D721Med (cell line): Measurements from ENCODE around the gene KRTAP10-10.
"Not testable (repeated sequence)": the region's sequence is repeated elsewhere in the genome, so short reads cannot be mapped to it uniquely, and the experiment has no call there.

ENCODE experiments used
- DNase-seq: peaks from one replicate; pipeline ENCODE4 v3.0.0; 2011; ENCODE audit warnings: low spot score; ENCODE audit not compliant: insufficient read length
- FAIRE-seq: peaks from 2 replicates; lab custom pipeline; 2011; peaks lifted over from hg19 to GRCh38; lab: Jason Lieb, UNC
- CTCF ChIP-seq: IDR thresholded peaks from 2 replicates; pipeline ENCODE4 v1.5.1; 2012; ENCODE audit warnings: mild to moderate bottlenecking, control low read depth; ENCODE audit not compliant: insufficient read depth; ENCODE audit errors: missing control alignments

Gene KRTAP10-10

GRCh38 chr21:44637018-44637850 is at the start of gene KRTAP10-10:
KRTAP10-10 (plus strand) TSS chr21:44637356; CDS start chr21:44637418, 62 bp downstream.
- no peak for TF ChIP-seq CTCF
- no peak for FAIRE-seq
- DNase-seq, result no peak

- no peak for TF ChIP-seq CTCF
- DNase-seq, result no peak
- FAIRE-seq, result no peak
These were observed 48.1 kb upstream of the KRTAP10-10 start for GRCh38 chr21:44589094-44589493.

DNA sequence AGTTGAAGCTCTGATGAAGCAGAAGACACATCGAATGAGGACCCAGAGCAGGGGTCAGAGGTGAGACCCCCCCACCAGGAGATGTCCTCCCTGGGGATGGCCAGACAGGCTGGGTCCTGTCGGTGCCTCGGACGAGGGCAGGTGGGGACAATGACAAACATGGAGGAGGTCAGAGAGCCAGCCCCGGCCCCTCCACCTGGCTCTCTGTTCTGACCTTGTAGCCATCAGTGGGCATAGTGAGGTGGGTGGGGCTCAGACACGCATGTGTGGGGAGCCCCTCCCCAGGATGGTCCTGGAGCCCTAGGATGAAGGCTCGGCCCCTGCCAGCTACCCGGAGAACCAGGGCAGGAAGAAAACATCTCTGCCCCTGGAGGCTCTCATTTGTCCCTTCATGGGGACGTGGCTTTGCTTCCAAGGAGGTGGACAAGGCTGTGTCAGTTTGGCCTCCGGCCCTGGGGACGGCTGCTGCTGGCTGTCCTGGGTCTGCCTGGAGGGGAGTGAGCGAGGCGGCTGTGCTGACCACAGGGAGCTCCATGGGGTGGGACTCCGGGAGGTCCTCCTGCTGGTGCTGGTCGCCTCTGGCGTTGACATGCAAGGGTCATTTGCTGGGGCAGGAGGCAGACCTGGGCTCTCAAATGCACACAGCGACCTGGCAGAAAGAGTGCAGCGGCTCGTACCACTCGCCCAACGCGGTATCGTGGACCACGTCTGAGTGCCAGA is 47.4 kb upstream of the KRTAP10-10 start:
- no peak for TF ChIP-seq CTCF
- FAIRE-seq (no peak), DNase-seq (no peak)

- FAIRE-seq, result no peak
- no peak for DNase-seq
- no peak for TF ChIP-seq CTCF
These were observed 46.8 kb upstream of the KRTAP10-10 start for GRCh38 chr21:44590311-44590721.

GRCh38 chr21:44590897-44591800 is 46.0 kb upstream of the KRTAP10-10 start:
- DNase-seq, FAIRE-seq: not testable (repeated sequence)

DNA sequence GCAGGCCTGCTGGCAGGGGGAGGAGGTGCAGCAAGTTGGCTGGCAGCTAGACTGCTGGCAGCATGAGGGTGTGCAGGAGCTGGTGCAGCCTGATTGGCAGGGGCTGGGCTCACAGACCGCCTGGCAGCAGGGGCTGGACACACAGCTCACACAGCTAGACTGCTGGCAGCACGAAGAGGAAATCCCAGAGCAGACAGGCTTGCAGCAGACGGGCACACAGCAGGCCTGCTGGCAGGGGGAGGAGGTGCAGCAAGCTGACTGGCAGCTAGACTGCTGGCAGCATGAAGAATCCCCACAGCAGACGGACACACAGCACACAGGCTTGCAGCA is 45.4 kb upstream of the KRTAP10-10 start:
- DNase-seq, FAIRE-seq: not testable (repeated sequence)

DNA sequence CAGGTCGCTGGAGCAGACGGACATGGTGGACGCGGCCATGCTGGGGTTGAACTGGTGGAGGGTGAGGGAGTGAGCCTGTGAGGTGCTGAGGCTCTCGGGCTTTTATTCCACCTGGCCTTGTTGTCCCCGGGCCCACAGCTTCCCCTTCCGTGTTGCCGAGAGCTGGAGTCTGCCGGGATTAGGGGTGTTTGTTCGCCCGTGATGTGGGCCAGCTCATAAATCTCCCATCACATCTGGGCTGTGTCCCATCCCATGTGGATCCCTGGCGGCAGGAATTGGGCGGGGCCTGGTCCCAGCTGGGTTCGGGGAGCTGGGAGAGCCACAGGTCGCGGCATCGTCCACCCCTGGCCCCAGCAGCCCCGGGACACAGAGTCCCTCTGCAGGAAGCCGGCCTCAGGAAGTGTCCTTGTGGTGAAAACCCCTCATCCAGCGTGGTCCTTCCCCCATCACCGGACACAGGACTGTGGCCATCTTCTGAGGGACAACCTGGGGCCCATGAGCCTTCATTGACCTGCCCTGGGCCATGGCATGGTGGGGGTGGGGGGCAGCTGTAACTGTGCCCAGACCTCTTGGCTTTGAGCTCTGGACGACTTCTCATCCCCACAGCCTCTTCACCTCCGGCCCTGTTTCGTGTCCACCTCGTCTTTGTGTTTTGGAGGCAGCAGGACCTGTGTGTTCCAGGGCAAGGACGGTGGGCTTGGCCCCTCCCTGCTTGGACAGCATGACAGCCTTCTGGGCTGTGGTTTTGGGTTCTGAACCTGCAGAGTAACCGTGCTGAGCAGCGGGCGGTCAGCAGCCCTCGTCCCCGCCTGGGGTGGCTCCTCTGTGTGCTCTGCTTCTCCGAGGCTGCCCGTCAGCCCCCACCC is 44.5 kb upstream of the KRTAP10-10 start, which contains the start of gene KRTAP10-6:
TSS of gene KRTAP10-6 (minus strand) at position 60 of the 866 bp plus-strand sequence. CDS start at position 39, 21 bp downstream.
- TF ChIP-seq CTCF, result no peak
- DNase-seq (no peak), FAIRE-seq (no peak)
